HepG2 (cell line): ENCODE data around the gene ATP2C2. TPM values are rescaled to one million over a fixed set of nuclear protein-coding genes. Genes with fewer than 3 reads are reported as not detected.

Source experiments
- ATAC-seq: fragments of 200-7000 bp; cut with Tn5 transposase; 3 replicates; pipeline ENCODE4 v1.9.1; 2020; ENCODE audit warnings: mild to moderate bottlenecking, moderate library complexity
- BruUV-seq: library from RNA; stranded (reverse); fragments of 400-500 nt; replicated peaks from 2 replicates; lab custom pipeline; 2021; lab: Mats Ljungman, UMichigan
- CTCF ChIA-PET: fragments of 300-600 bp; formaldehyde crosslinking; extraction: SDS; loops from one replicate; lab custom pipeline; 2021; ENCODE audit warnings: low total read pairs, inconsistent platforms, low intra/inter-chr PET ratio; lab: Yijun Ruan, JAX
- POLR2A ChIA-PET: fragments of 350-600 bp; sonication (Branson Sonifier 250); formaldehyde crosslinking; loops from one replicate; lab custom pipeline; 2020; ENCODE audit warnings: antibody characterized with exemption, inconsistent platforms; lab: Yijun Ruan, JAX
- DNase-seq: peaks from one replicate; pipeline ENCODE4 v3.0.0-alpha.2; 2015; ENCODE audit warnings: low spot score
- FAIRE-seq: peaks from 3 replicates; lab custom pipeline; 2011; peaks lifted over from hg19 to GRCh38; lab: Jason Lieb, UNC
- H2AFZ ChIP-seq: one replicate; pipeline ENCODE4 v1.6.1; 2011; ENCODE audit warnings: low read length, inconsistent platforms
- H3K27ac ChIP-seq: fragments of 300-600 bp; 3 replicates; pipeline ENCODE4 v1.8.0; 2011; ENCODE audit warnings: mixed run types, mild to moderate bottlenecking, mixed read lengths, low read length, inconsistent platforms; ENCODE audit not compliant: insufficient read depth; ENCODE audit errors: extremely low read length
- H3K27me3 ChIP-seq, 2 experiments: fragments of 200-600 bp in 1 of 2; 2 replicates in 1 of 2; 3 replicates in 1 of 2; pipeline versions ENCODE4 v1.6.0 to v1.8.0; 2011; ENCODE audit warnings: low read length in 2 of 2, mild to moderate bottlenecking in 2 of 2, moderate library complexity in 2 of 2, inconsistent platforms in 1 of 2; ENCODE audit not compliant: insufficient read depth in 2 of 2, control insufficient read depth in 1 of 2
- H3K36me3 ChIP-seq, 2 experiments: fragments of 200-600 bp in 1 of 2; replicated peaks in 1 of 2; 2 replicates in 1 of 2; 3 replicates in 1 of 2; pipeline versions ENCODE4 v1.5.1 to v1.8.0; 2011; ENCODE audit warnings: low read length in 2 of 2, inconsistent platforms in 1 of 2; ENCODE audit not compliant: insufficient read depth in 2 of 2, control insufficient read depth in 1 of 2
- H3K4me1 ChIP-seq: 2 replicates; pipeline ENCODE4 v1.5.1; 2012; ENCODE audit warnings: low read length, inconsistent platforms; ENCODE audit not compliant: insufficient read depth
- H3K4me2 ChIP-seq: 2 replicates; pipeline ENCODE4 v1.6.0; 2011; ENCODE audit warnings: low read depth, low read length, inconsistent platforms
- H3K4me3 ChIP-seq, 3 experiments: fragments of 200-600 bp in 1 of 3; sonication (generic), shearing (Covaris generic) in 1 of 3; replicated peaks in 1 of 3; 2 replicates each; pipeline ENCODE4 v1.5.1; 2011 to 2016; ENCODE audit warnings: low read length in 3 of 3, inconsistent platforms in 2 of 3, low read depth in 2 of 3, mild to moderate bottlenecking in 2 of 3, control low read depth in 1 of 3, mixed read lengths in 1 of 3; ENCODE audit not compliant: insufficient read depth in 1 of 3
- H3K79me2 ChIP-seq: one replicate; pipeline ENCODE4 v1.6.1; 2011; ENCODE audit warnings: low read length, inconsistent platforms; ENCODE audit not compliant: insufficient read depth
- H3K9ac ChIP-seq: 2 replicates; pipeline ENCODE4 v1.6.0; 2011; ENCODE audit warnings: mild to moderate bottlenecking, low read depth, low read length, inconsistent platforms; ENCODE audit not compliant: insufficient read depth
- H3K9me3 ChIP-seq: 2 replicates; pipeline ENCODE4 v1.5.1; 2012; ENCODE audit warnings: mild to moderate bottlenecking, low read length
- H4K20me1 ChIP-seq: 2 replicates; pipeline ENCODE4 v1.6.0; 2011; ENCODE audit warnings: inconsistent platforms, mild to moderate bottlenecking, low read length, moderate library complexity; ENCODE audit not compliant: insufficient read depth
- ATF4 ChIP-seq, 2 experiments: fragments of 450-650 bp in 1 of 2; sonication (generic) in 1 of 2; formaldehyde crosslinking; IDR thresholded peaks; 2 replicates each; pipeline versions ENCODE4 v1.5.0 to v1.8.0; 2020 to 2022; ENCODE audit warnings: mild to moderate bottlenecking in 1 of 2, missing genetic modification reagents in 1 of 2
- DRAP1 ChIP-seq: IDR thresholded peaks from 2 replicates; pipeline ENCODE4 v1.6.1; 2016; ENCODE audit warnings: missing genetic modification reagents, missing compliant biosample characterization
- FOSL1 ChIP-seq: sonication (generic); formaldehyde crosslinking; IDR thresholded peaks from 2 replicates; pipeline ENCODE4 v1.9.0; 2021; ENCODE audit warnings: missing genetic modification reagents, borderline replicate concordance
- FOXM1 ChIP-seq: sonication (generic); formaldehyde crosslinking; IDR thresholded peaks from 2 replicates; pipeline ENCODE4 v1.5.0; 2020; ENCODE audit warnings: missing genetic modification reagents
- HOXA5 ChIP-seq: sonication (generic); formaldehyde crosslinking; IDR thresholded peaks from 2 replicates; pipeline ENCODE4 v1.4.0; 2020; ENCODE audit warnings: missing genetic modification reagents
- KMT2A ChIP-seq: sonication (generic); formaldehyde crosslinking; IDR thresholded peaks from 2 replicates; pipeline ENCODE4 v1.4.0; 2020; ENCODE audit warnings: missing genetic modification reagents
- NFE2L1 ChIP-seq: sonication (generic); formaldehyde crosslinking; IDR thresholded peaks from 2 replicates; pipeline ENCODE4 v1.4.0; 2020; ENCODE audit warnings: missing genetic modification reagents, mild to moderate bottlenecking, borderline replicate concordance
- PRPF4 ChIP-seq: fragments of 200-400 bp; formaldehyde crosslinking; IDR thresholded peaks from 2 replicates; pipeline ENCODE4 v1.6.1; 2016; ENCODE audit warnings: low read length, low read depth; ENCODE audit not compliant: poor library complexity, severe bottlenecking
- STAG1 ChIP-seq: sonication (generic); formaldehyde crosslinking; IDR thresholded peaks from 2 replicates; pipeline ENCODE4 v1.4.0; 2020; ENCODE audit warnings: missing genetic modification reagents
- ZNF34 ChIP-seq: sonication (generic); formaldehyde crosslinking; IDR thresholded peaks from 2 replicates; pipeline ENCODE4 v1.4.0; 2020; ENCODE audit warnings: mild to moderate bottlenecking, missing genetic modification reagents, borderline replicate concordance
- ZNF382 ChIP-seq: sonication (generic); formaldehyde crosslinking; IDR thresholded peaks from 2 replicates; pipeline ENCODE4 v1.5.0; 2020; ENCODE audit warnings: missing genetic modification reagents, mild to moderate bottlenecking, borderline replicate concordance
- ZNF496 ChIP-seq: sonication (generic); formaldehyde crosslinking; IDR thresholded peaks from 2 replicates; pipeline ENCODE4 v1.8.1; 2023; ENCODE audit warnings: mild to moderate bottlenecking, moderate library complexity, missing genetic modification reagents; ENCODE audit not compliant: insufficient replicate concordance
- ZNF569 ChIP-seq: sonication (generic); formaldehyde crosslinking; IDR thresholded peaks from 2 replicates; pipeline ENCODE4 v1.5.0; 2020; ENCODE audit warnings: mild to moderate bottlenecking, missing genetic modification reagents, moderate library complexity, borderline replicate concordance
- WGBS: methylation state at CpG from one replicate; pipeline ENCODE4 v1.1.6; 2017; ENCODE audit warnings: low lambda C conversion rate; 5-methylcytosine and 5-hydroxymethylcytosine counted together
- in situ Hi-C: cut with HindIII; loops from 2 replicates; pipeline ENCODE4 v1.10.0; 2017; ENCODE audit warnings: low pct_unique_long_range_greater_than_20kb; ENCODE audit not compliant: extremely low pct_ligation_motif_present
- intact Hi-C: fragments of 100-400 bp; cut with micrococcal nuclease; formaldehyde crosslinking; loops from one replicate; pipeline ENCODE4 v1.10.0; 2022; ENCODE audit not compliant: unreplicated experiment
- polyA plus RNA-seq, 8 experiments: library from polyadenylated mRNA; depleted of rRNA in 3 of 8; stranded (reverse) in 7 of 8; unstranded in 1 of 8; fragments of >200 nt; fragmentation: Illumina TruSeq in 4 of 8; extraction: Trizol in 4 of 8; gene quantifications; 2 replicates each; pipeline versions ENCODE4 v1.2.1 to v1.2.3, GENCODE V29; 2011 to 2016; ENCODE audit warnings: low read depth in 4 of 8, missing spikeins in 1 of 8, mixed read lengths in 1 of 8; ENCODE audit not compliant: insufficient read depth in 1 of 8
- total RNA-seq, 5 experiments: library from RNA; depleted of rRNA; stranded (reverse); fragments of >200 nt; fragmentation: Illumina TruSeq; extraction: Trizol; gene quantifications; 2 replicates each; pipeline ENCODE4 v1.2.3, GENCODE V29; 2016; ENCODE audit warnings: low read depth in 1 of 5
- TF ChIP-seq, protein P1 (sequence below): sonication (generic); formaldehyde crosslinking; IDR thresholded peaks from one replicate; pipeline ENCODE4 v1.5.1; 2020; ENCODE audit warnings: mild to moderate bottlenecking, missing genetic modification reagents; ENCODE audit errors: not compliant biosample characterization
- TF ChIP-seq, protein P2 (sequence below): sonication (generic); formaldehyde crosslinking; IDR thresholded peaks from 2 replicates; pipeline ENCODE4 v1.5.0; 2020; ENCODE audit warnings: missing genetic modification reagents

The ATP2C2 gene
- total and polyA plus RNA-seq, 2 of the 13 experiments (the other 11 are each of a cell fraction or from before 2014, with no cell fraction given), result 0.07 TPM; not detected in 1

- WGBS, result 87% methylated on average over 6 of the region's 6 CpGs
- H3K27me3 ChIP-seq, result no peaks in the 10 kb centered on the region
- no peak for ATAC-seq
- no peaks in the 10 kb centered on the region for H4K20me1 ChIP-seq
- no peak overlapping the region for H2AFZ ChIP-seq
- H3K4me2 ChIP-seq, result no peak overlapping the region
- H3K9ac ChIP-seq, result no peak overlapping the region
- in situ Hi-C loops, result no loop called here
- H3K4me1 ChIP-seq, result no peaks in the 10 kb centered on the region
- no peaks in the 10 kb centered on the region for H3K79me2 ChIP-seq
- DNase-seq, result no peak
- H3K9me3 ChIP-seq, result peaks cover 21% of the 10 kb centered on the region
- no peak for FAIRE-seq
- intact Hi-C loops, result no loop called here
- CTCF ChIA-PET, result no interaction called here
- BruUV-seq, result no TSS peak
- H3K27ac ChIP-seq, result no peak overlapping the region
- no peak overlapping the region for H3K4me3 ChIP-seq
- peaks cover 0 to 2% of the 10 kb centered on the region in 2 experiments; a peak in 1 of 5 replicates for H3K36me3 ChIP-seq
- POLR2A ChIA-PET, result no interaction called here
- no peak for TF ChIP-seq FOSL1 (CRISPR knock-in tag)
- no peak for TF ChIP-seq KMT2A
- TF ChIP-seq STAG1, result peak; percentile 27; the same call in 1 of the 2 replicates
- TF ChIP-seq, protein P1, sequence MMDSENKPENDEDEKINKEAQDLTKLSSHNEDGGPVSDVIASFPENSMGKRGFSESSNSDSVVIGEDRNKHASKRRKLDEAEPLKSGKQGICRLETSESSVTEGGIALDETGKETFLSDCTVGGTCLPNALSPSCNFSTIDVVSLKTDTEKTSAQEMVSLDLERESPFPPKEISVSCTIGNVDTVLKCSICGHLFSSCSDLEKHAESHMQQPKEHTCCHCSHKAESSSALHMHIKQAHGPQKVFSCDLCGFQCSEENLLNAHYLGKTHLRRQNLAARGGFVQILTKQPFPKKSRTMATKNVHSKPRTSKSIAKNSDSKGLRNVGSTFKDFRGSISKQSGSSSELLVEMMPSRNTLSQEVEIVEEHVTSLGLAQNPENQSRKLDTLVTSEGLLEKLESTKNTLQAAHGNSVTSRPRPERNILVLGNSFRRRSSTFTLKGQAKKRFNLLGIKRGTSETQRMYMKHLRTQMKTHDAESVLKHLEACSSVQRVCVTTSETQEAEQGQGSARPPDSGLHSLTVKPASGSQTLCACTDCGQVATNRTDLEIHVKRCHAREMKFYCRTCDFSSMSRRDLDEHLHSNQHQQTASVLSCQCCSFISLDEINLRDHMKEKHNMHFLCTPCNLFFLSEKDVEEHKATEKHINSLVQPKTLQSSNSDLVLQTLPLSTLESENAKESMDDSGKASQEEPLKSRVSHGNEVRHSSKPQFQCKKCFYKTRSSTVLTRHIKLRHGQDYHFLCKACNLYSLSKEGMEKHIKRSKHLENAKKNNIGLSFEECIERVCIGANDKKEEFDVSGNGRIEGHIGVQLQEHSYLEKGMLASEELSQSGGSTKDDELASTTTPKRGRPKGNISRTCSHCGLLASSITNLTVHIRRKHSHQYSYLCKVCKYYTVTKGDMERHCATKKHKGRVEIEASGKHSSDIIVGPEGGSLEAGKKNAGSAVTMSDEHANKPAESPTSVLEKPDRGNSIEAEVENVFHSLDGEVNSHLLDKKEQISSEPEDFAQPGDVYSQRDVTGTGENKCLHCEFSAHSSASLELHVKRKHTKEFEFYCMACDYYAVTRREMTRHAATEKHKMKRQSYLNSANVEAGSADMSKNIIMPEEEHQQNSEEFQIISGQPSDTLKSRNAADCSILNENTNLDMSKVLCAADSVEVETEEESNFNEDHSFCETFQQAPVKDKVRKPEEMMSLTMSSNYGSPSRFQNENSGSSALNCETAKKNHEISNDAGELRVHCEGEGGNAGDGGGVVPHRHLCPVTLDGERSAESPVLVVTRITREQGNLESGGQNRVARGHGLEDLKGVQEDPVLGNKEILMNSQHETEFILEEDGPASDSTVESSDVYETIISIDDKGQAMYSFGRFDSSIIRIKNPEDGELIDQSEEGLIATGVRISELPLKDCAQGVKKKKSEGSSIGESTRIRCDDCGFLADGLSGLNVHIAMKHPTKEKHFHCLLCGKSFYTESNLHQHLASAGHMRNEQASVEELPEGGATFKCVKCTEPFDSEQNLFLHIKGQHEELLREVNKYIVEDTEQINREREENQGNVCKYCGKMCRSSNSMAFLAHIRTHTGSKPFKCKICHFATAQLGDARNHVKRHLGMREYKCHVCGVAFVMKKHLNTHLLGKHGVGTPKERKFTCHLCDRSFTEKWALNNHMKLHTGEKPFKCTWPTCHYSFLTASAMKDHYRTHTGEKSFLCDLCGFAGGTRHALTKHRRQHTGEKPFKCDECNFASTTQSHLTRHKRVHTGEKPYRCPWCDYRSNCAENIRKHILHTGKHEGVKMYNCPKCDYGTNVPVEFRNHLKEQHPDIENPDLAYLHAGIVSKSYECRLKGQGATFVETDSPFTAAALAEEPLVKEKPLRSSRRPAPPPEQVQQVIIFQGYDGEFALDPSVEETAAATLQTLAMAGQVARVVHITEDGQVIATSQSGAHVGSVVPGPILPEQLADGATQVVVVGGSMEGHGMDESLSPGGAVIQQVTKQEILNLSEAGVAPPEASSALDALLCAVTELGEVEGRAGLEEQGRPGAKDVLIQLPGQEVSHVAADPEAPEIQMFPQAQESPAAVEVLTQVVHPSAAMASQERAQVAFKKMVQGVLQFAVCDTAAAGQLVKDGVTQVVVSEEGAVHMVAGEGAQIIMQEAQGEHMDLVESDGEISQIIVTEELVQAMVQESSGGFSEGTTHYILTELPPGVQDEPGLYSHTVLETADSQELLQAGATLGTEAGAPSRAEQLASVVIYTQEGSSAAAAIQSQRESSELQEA (CRISPR knock-in tag), result no peak
- TF ChIP-seq ZNF496, result no peak
- TF ChIP-seq HOXA5 (CRISPR knock-in tag), result no peak
- no peak for TF ChIP-seq FOXM1 (CRISPR knock-in tag)
- TF ChIP-seq ZNF569 (CRISPR knock-in tag), result no peak
- TF ChIP-seq ZNF34 (CRISPR knock-in tag), result no peak
- TF ChIP-seq, protein P2, sequence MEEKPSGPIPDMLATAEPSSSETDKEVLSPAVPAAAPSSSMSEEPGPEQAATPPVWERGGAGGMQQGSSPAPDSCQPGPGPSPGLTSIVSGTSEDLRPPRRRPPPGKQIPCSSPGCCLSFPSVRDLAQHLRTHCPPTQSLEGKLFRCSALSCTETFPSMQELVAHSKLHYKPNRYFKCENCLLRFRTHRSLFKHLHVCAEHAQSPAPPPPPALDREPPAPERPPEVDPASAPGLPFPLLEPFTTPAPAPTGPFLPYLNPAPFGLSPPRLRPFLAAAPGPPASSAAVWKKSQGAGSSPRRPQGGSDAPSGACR (CRISPR knock-in tag), result no peak
- no peak for TF ChIP-seq NFE2L1 (CRISPR knock-in tag)
- no peak for TF ChIP-seq ZNF382 (CRISPR knock-in tag)
- no peak for TF ChIP-seq PRPF4
- TF ChIP-seq DRAP1, result no peak
- no peak for TF ChIP-seq ATF4 (CRISPR knock-in tag; IDR thresholded peaks at IDR 0.05)
These were observed 96.8 kb downstream of the ATP2C2 start for GRCh38 chr16:84465154-84465553.
